Measurements from ENCODE around the gene PPL.

The PPL gene

GRCh38 chr16:4892361-4893102, 44.4 kb downstream of the PPL start:
- DNase-seq (ENCODE audit: low read depth): no peak
- H3K4me3 ChIP-seq (ENCODE audit: low read length): no peak overlapping the region
- TF ChIP-seq CTCF (IDR thresholded peaks at IDR 0.05; ENCODE audit: insufficient read depth, low read depth, low read length, missing control alignments): no peak

GRCh38 chr16:4891886-4892216, 45.1 kb downstream of the PPL start:
- TF ChIP-seq CTCF (IDR thresholded peaks at IDR 0.05; ENCODE audit: insufficient read depth, low read depth, low read length, missing control alignments): no peak
- no peak for DNase-seq (ENCODE audit: low read depth)
- no peak overlapping the region for H3K4me3 ChIP-seq (ENCODE audit: low read length)

- no peak for TF ChIP-seq CTCF (IDR thresholded peaks at IDR 0.05; ENCODE audit: insufficient read depth, low read depth, low read length, missing control alignments)
Observed at GRCh38 chr16:4891097-4891885, 45.7 kb downstream of the PPL start.

GRCh38 chr16:4890686-4891085, 46.3 kb downstream of the PPL start:
- no peak for DNase-seq (ENCODE audit: low read depth)
- TF ChIP-seq CTCF (IDR thresholded peaks at IDR 0.05; ENCODE audit: insufficient read depth, low read depth, low read length, missing control alignments): no peak
- no peak overlapping the region for H3K4me3 ChIP-seq (ENCODE audit: low read length)

More at GRCh38 chr16:4891097-4891885, 45.7 kb downstream of the PPL start:
- no peak for DNase-seq (ENCODE audit: low read depth)
- H3K4me3 ChIP-seq (ENCODE audit: low read length): no peak overlapping the region

GRCh38 chr16:4890026-4890425, 46.9 kb downstream of the PPL start:
- no peak overlapping the region for H3K4me3 ChIP-seq (ENCODE audit: low read length)
- DNase-seq (ENCODE audit: low read depth): no peak
- no peak for TF ChIP-seq CTCF (IDR thresholded peaks at IDR 0.05; ENCODE audit: insufficient read depth, low read depth, low read length, missing control alignments)

GRCh38 chr16:4888428-4889135, 48.4 kb downstream of the PPL start:
- TF ChIP-seq CTCF (IDR thresholded peaks at IDR 0.05; ENCODE audit: insufficient read depth, low read depth, low read length, missing control alignments): no peak
- DNase-seq (ENCODE audit: low read depth): no peak
- H3K4me3 ChIP-seq (ENCODE audit: low read length): no peak overlapping the region
